Endothelial cell (in vitro differentiated cells): Measurements from ENCODE around the gene ABHD15. TPM values are rescaled to one million over a fixed set of nuclear protein-coding genes. Genes with fewer than 3 reads are reported as not detected.

ENCODE experiments used
- DNase-seq: peaks from one replicate; pipeline ENCODE4 v3.0.0; 2021; ENCODE audit warnings: low spot score
- H3K27ac Mint-ChIP-seq: one replicate; pipeline ENCODE4 v1.8.0; 2021; ENCODE audit warnings: mixed read lengths, inconsistent platforms; ENCODE audit not compliant: unreplicated experiment
- H3K27me3 Mint-ChIP-seq: one replicate; pipeline ENCODE4 v1.8.0; 2021; ENCODE audit warnings: mild to moderate bottlenecking, moderate library complexity, mixed read lengths, inconsistent platforms; ENCODE audit not compliant: unreplicated experiment
- H3K36me3 Mint-ChIP-seq: one replicate; pipeline ENCODE4 v1.8.0; 2021; ENCODE audit warnings: mild to moderate bottlenecking, low read depth, mixed read lengths, inconsistent platforms; ENCODE audit not compliant: unreplicated experiment
- H3K4me1 Mint-ChIP-seq: one replicate; pipeline ENCODE4 v1.8.0; 2021; ENCODE audit warnings: mild to moderate bottlenecking, mixed read lengths, inconsistent platforms; ENCODE audit not compliant: unreplicated experiment
- H3K4me3 Mint-ChIP-seq: one replicate; pipeline ENCODE4 v1.8.0; 2021; ENCODE audit warnings: mild to moderate bottlenecking, mixed read lengths, inconsistent platforms; ENCODE audit not compliant: unreplicated experiment
- H3K9me3 Mint-ChIP-seq: one replicate; pipeline ENCODE4 v1.8.0; 2021; ENCODE audit warnings: mixed read lengths, inconsistent platforms; ENCODE audit not compliant: unreplicated experiment
- total RNA-seq: library from RNA; stranded (reverse); fragmentation: NEBNext Ultra II Directional; extraction: Animal tissue kit (Norgen Biotek cat#: 25700); gene quantifications from one replicate; pipeline ENCODE4 v1.2.1, GENCODE V29; 2021; ENCODE audit not compliant: unreplicated experiment
- TF ChIP-seq, protein P1 (sequence below): fragments of 200-600 bp; sonication (generic); IDR thresholded peaks from one replicate; pipeline ENCODE4 v1.5.0; 2021; ENCODE audit warnings: antibody characterized with exemption; ENCODE audit not compliant: unreplicated experiment

The ABHD15 gene
- total RNA-seq, 1 donor from 2014 or later = 1.7 TPM

DNA sequence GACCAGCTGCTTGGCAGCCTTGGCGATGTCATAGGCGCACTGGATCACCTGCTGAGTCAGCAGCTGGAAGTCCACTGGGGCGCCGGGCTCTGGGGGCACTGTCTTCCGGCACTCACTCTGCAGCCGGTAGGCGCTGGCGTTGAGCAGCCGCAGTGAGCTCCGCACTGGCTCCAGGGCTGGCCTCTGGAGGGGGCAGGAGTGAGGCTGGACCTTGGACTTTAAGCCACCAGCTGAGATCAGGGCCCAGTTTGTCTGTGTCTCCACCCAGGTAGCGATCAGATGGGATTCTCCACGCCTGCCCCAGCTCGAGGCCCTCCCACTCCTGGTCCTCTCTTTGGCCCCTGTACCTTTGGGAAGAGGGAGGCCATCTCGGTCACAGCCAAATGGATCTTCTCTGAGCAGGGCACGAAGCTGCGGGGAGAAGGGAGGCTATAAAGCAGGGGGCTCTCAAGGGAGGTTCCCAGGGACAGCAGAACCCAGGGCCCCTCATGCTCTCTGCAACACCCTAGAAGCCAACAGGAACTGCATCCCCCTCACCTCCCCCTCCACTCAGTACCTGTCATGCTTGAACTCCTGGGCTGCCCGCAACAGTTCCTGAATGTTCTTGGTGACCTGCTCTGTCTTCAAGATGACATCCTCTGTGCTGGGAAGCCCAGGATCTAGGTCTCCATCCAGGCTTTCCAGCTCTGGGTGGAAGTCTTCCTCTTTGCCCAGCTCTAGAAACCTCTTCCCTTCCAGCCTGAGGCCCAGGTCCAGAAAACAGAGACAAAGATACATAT, 8.1 kb upstream of the ABHD15 start:
- TF ChIP-seq, protein P1, sequence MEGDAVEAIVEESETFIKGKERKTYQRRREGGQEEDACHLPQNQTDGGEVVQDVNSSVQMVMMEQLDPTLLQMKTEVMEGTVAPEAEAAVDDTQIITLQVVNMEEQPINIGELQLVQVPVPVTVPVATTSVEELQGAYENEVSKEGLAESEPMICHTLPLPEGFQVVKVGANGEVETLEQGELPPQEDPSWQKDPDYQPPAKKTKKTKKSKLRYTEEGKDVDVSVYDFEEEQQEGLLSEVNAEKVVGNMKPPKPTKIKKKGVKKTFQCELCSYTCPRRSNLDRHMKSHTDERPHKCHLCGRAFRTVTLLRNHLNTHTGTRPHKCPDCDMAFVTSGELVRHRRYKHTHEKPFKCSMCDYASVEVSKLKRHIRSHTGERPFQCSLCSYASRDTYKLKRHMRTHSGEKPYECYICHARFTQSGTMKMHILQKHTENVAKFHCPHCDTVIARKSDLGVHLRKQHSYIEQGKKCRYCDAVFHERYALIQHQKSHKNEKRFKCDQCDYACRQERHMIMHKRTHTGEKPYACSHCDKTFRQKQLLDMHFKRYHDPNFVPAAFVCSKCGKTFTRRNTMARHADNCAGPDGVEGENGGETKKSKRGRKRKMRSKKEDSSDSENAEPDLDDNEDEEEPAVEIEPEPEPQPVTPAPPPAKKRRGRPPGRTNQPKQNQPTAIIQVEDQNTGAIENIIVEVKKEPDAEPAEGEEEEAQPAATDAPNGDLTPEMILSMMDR = no peak
- Mint-ChIP-seq H3K36me3 (peaks cover 36% of the 10 kb centered on the region), H3K27me3 (peaks cover 22% of the 10 kb centered on the region), H3K4me3 (peak overlapping the region; percentile 47), H3K9me3 (no peaks in the 10 kb centered on the region), H3K27ac (no peak overlapping the region), H3K4me1 (peaks cover 5% of the 10 kb centered on the region)
- DNase-seq = no peak

DNA sequence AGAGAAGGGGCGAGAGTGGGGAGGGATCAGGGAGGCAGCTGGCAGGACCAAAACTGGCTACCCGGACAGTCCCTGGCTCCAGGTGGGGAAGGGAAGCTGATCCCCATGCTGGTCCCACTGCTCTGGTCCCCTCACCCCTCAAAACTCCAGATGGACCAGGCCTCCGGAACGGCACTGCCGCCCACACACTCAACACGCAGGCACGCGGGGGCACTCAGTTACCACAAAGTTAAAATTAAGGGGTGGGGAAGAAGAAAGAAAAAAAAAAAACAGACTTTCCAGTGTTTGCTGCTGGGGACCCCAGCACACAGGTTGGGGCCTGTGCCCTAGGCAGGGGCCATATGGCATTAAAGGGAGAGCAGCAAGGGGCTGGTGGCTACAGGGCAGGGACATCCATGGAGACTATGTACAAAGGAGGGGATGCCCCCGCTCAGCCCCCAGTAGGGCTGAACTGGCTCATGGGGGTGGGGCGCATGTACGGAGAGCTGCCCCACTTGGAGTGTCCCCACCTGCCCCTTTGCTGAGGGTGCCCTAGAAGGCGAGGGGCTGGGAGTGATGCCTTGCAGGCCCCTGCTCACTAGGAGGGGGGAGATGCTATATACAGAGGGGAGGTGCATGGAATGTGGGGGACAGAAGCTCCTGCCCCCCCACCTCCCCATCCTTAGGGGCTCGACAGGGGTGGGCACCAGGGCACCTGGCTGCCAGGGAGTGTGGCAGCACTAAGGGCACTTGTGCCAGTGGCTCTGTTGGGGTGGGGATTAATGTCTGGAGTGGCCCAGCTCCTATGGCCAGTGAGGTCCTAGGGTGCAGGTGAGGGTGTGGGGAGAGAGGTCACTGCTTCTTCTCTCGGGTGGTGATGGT, 7.3 kb upstream of the ABHD15 start:
- TF ChIP-seq, protein P1 = no peak
- no peak overlapping the region for H3K4me3 Mint-ChIP-seq
- peaks cover 28% of the 10 kb centered on the region for H3K36me3 Mint-ChIP-seq
- H3K4me1 Mint-ChIP-seq = peaks cover 4% of the 10 kb centered on the region
- H3K9me3 Mint-ChIP-seq = no peaks in the 10 kb centered on the region
- H3K27ac Mint-ChIP-seq = no peak overlapping the region
- H3K27me3 Mint-ChIP-seq = peaks cover 14% of the 10 kb centered on the region
- DNase-seq = no peak

DNA sequence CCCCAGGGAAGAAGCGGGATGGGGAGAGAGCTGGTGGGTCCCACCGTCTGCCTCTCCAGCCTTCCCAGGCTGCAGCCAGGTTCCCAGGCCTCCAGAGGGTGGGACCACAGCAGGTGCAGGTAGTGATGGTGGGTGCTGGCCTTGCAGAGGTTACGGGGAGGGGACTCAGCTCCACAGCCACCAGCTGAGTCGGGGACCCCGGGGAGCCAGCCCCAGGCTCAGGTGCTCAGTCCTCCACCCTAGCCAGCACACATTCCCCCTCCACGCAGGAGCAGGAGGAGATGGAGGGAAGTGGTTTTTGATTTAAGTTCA, 6.7 kb upstream of the ABHD15 start:
- Mint-ChIP-seq H3K36me3 (peaks cover 22% of the 10 kb centered on the region), H3K27me3 (peaks cover 12% of the 10 kb centered on the region), H3K4me3 (peak overlapping the region; percentile 56), H3K4me1 (peaks cover 3% of the 10 kb centered on the region), H3K27ac (no peak overlapping the region), H3K9me3 (no peaks in the 10 kb centered on the region)
- TF ChIP-seq, protein P1 = no peak
- no peak for DNase-seq

DNA sequence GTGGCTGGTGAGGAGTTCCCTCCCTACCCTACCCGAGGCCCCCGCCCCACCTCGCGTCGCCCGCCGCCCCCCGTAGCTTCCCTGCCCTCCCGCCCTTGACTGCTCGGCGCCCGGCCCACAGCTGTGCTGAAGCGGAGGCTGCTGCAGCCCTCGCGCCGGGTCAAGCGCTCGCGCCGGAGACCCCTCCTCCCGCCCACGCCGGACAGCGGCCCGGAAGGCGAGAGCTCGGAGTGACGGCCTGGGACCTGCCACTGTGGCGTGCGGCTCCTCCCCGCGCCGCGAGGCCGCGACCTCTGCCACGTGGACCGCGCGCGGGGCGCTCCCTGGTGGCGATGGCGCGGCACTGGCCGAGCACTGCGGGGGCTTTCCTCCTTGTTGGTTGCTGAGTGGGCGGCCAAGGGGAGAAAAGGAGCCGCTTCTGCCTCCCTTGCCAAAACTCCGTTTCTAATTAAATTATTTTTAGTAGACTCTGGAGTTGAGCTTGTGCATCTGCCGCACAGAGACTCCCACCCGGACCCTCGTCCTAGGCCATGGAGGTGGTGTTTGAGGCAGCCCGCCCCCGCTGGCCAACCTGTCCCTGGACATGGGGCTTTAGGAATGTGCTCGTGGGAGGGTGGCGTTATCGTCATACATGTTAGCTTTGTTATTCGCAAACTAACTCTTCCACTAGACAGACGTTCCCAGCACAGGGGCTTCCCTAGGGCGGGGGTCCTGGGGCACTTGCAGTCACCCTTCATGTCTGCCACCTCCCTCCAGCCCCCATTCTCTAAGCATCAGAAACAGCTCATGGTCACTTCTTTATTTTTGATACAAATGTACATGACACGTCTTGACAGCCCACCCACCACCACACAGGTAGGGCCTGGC, 6.1 kb upstream of the ABHD15 start:
- DNase-seq = peak; percentile 82
- peak overlapping the region; percentile 48 for H3K27ac Mint-ChIP-seq
- no peaks in the 10 kb centered on the region for H3K9me3 Mint-ChIP-seq
- H3K27me3 Mint-ChIP-seq = peaks cover 8% of the 10 kb centered on the region
- TF ChIP-seq, protein P1 = peak; percentile 70
- peak overlapping the region; percentile 56 for H3K4me3 Mint-ChIP-seq
- peaks cover 5% of the 10 kb centered on the region for H3K4me1 Mint-ChIP-seq
- peaks cover 16% of the 10 kb centered on the region for H3K36me3 Mint-ChIP-seq
